ENCODE measurements around the gene PMM2.
A peak's percentile ranks its signal among the peaks of the same experiment; 100 is the strongest.
"Not testable (repeated sequence)": the region's sequence is repeated elsewhere in the genome, so short reads cannot be mapped to it uniquely, and the experiment has no call there.

The PMM2 gene

DNA sequence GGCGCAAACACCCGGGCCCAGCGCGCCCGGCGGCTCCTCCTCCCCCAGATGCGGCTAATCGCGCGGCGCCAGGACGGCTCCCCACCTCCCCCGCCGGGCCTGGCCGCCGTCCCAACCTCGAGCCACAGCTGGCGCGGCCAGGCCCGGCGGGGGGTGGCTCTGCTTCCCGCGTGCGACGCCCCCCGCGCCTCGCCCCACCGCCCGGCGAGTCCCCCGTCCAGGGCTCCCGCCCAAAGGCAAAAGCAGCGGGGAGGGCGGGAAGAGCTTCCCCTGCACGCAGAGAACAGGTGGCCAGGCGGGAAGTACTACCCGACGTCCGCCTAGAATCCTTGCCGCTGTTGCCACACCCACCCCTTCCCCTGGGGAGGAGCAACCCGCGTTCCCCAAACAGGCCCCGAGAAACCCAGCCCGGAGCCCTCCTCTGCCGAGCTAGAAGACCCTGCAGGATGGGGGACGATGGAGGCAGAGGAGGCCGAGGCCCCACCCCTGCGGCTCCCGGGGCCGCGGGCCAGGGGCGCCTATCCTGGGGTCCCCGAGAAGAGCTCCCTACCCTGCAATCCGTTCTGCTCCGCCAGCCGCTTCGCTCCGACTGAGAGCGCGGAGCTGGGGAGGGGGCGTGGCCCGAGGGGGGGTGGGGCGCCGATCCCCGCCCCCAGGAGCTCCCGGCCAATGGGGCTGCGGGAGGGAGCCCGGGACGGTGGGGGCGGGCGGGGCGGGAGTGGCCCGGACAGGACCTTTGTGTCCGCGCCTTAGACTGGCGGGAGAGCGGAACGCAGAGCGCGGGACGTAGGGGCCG, 71.0 kb downstream of the PMM2 start, which contains the start of gene CARHSP1:
CARHSP1 (minus strand) TSS at position 591 of the 796 bp plus-strand sequence. CDS start 9,678 bp downstream, outside the sequence.
- DNase-seq = peak; percentile 91

DNA sequence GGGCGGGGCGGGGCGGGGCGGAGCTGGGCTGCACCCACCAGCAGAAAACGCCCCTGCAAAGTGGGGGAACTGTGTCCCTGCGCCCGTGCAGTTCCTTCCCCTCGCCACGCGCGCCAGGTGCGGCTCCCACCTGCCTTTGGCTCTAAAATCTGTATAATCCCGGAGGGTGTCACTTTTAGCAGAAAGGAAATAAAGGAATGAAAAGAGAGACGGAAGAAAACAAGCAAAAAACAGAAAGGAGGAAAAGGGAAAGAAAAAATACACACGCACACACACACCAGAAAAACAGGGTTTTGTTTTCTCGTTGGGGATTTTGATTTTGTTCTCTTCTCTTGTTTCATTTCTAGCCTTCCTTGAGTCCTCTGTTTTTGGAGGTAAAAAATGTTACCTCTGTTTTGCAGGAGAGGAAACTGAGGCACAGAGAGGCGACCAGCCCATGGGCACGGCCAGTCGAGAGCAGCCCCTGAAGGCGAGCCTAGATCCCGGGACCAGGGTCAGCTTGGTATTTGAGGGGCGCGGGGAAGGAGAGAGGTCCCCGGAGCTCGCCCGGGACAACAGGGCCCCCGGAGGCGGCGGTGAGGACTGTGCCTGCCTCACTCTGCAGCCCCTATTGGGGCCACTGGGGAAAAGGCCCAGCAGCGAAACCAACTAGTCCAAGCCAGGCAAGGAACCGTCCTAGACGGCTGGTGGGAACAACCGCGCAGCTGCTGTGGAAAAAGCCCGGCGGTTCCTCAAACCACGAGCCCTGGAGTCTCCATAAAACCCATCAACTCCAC, 71.8 kb downstream of the PMM2 start:
- no peak for DNase-seq

DNA sequence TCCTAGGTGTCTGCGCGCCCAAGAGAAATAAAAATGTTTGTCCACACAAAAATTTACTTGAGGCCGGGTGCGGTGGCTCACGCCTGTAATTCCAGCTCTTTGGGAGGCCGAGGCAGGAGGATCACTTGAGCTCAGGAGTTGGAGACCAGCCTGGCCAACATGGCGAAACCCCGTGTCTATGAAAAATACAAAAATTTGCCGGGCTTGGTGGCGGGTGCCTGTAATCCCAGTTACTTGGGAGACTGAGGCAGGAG, 72.3 kb downstream of the PMM2 start:
- not testable (repeated sequence) for DNase-seq

DNA sequence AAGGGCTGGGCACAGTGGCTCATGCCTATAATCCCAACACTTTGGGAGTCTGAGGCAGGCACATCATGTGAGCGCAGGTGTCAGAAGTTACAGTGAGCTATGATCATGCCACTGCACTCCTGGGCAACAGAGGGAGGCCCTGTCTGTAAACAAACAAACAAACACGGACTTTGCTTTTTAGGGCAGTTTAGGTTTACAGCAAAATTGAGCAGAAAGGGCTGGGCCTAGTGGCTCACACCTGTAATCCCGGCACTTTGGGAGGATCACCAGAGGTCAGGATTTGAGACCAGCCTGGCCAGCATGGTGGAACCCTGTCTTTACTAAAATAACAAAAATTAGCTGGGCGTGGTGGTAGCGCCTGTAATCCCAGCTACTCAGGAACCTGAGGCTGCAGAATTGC, 74.4 kb downstream of the PMM2 start:
- DNase-seq = no peak

DNA sequence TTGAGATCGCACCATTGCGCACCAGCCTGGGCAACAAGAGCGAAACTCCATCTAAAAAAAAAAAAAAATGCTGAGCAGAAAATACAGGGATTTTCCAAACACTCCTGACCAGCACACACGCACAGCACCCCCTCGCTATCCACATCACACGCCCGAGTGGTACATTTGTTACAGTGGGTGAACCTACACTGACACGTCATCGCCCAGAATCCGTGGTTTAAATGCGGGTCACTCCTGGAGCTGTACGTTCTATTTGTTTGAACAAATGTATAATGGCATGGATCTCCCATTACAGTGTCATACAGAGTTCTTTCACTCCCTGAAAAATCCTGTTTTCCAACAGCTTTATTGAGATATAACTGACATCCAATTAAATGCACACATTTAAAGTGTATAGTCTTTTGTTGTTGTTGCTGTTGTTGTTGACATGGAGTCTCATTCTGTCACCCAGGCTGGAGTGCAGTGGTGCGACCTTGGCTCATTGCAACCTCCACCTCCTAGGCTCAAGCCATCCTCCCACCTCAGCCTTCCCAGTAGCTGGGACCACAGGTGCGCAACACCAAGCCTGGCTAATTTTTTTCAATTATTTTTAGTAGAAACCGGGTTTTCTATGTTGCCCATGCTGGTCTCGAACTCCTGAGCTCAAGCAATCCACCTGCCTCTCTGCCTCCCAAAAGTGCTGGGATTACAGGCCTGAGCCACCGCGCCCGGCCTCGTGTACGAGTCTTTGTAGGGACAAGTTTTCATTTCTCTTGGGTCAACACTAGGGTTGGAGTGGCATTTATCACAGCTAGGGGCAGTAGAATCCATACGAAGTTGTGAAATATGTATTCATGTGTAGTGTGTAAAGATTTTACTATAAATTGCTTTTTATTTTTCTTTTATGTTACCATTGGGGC, 75.6 kb downstream of the PMM2 start:
- DNase-seq = no peak

DNA sequence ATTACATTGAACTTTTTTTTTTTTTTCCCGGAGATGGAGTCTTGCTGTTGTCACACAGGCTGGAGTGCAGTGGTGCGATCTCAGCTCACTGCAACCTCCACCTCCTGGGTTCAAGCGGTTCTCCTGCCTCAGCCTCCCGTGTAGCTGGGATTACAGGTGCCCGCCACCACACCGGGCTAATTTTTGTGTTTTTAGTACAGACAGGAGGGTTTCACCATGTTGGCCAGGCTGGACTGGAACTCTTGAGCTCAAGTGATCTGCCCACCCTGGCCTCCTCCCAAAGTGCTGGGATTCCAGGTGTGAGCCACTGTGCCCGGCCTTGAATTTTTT, 76.2 kb downstream of the PMM2 start:
- not testable (repeated sequence) for DNase-seq

DNA sequence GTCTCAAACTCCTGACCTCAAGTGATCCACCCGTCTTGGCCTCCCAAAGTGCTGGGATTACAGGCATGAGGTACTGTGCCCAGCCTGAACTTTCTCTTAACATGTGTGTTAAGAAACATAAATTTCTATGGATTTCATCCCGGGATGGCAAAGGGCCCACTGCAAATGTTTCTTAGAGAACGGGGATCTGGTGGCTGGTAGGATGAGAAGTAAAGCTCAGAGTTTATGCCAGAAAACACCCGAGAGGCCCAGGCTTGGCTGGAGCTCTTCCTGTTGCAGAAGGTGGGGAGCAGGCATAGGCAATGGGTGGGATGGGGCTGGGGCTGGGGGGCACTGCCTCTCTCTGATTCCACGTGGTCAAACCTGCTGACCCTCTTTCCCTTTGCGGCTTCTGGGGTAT, 76.7 kb downstream of the PMM2 start:
- peak; percentile 67 for DNase-seq

DNA sequence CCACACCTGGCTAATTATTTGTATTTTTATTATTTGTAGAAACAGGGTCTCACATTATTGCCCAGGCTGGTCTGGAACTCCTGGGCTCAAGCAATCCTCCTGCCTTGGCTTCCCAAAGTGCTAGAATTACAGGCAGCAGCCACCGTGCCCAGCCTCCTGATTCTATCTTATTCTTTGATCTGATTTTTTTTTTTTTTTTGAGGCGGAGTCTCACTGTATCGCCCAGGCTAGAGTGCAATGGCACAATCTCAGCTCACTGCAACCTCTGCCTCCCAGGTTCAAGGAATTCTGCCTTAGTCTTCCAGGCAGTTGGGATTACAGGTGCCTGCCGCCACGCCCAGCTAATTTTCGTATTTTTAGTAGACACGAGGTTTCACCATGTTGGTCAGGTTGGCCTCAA, 77.7 kb downstream of the PMM2 start:
- not testable (repeated sequence) for DNase-seq

DNA sequence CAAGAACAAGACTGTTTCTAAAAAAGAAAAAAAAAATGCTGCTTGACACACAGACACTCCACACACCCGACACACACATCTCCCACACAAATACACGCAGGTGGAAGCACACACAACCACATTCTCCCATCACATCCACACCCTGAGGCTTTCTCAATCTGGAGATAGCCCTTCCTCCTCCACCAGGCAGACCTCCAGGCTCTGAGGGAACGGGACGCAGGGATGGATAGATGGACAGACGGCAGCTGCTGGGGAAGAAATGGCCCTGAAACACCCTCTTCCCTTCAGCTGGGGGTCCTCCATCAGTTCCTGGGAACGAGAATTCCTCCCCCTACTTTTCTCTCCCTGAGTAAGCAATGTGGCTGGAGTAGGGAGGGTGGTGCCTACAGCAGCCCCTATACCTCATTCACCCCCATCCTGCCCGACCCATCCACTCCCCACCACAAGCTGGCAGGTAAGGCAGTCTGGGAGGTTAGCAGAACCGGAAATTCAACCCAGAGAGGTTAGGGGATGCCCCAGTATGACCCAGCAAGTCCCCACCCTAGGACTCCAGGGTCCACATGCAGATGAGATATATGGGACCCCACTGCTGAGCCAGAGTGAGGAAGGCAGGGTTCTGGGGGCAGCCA, 80.4 kb downstream of the PMM2 start:
- DNase-seq = no peak

DNA sequence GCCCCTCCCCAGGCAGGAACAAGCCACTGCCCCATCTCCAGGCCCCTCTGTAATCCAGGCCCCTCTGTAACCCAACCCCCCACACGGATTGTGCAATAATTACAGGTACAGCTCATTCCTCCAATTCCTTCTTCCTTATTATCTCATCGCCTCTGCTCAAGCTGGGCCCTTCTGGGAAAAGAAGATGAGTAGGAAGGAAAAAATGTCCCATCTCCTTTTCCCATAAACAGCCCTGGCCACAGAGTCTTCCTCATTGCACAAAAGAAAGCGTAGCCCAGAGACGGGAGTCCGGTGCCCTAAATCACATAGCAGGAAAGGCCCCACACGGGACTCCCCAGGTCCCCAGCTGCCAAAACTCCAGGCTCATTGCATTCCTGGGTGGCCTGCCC, 80.9 kb downstream of the PMM2 start:
- DNase-seq = peak; percentile 89

DNA sequence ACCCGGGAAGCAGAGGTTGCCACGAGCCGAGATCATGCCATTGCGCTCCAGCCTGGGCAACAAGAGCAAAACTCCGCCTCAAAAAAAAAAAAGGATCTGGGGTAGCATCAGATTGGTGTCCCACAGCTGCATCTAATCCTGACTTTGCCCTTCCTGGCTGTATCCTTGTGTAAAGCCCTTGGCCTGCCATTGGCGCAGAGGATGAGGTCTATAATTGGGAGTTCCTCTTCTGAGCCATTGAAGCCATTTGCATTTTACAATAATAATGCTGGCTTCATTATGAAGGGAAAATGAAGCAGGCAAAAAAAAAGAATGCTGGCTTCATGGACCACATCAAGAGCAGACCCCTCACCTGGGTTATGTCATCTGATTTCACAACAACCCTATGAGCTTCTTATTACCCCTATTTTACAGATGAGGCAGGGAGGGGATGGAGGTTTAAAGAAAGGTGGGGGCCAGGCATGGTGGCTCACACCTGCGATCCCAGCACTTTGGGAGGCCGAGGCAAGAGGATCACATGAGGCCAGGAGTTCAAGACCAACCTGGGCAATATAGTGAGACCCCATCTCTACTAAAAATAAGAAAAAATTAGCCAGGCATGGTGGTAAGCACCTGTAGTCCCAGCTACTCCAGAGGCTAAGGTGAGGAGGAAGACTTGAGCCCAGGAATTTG, 83.3 kb downstream of the PMM2 start:
- no peak for DNase-seq

DNA sequence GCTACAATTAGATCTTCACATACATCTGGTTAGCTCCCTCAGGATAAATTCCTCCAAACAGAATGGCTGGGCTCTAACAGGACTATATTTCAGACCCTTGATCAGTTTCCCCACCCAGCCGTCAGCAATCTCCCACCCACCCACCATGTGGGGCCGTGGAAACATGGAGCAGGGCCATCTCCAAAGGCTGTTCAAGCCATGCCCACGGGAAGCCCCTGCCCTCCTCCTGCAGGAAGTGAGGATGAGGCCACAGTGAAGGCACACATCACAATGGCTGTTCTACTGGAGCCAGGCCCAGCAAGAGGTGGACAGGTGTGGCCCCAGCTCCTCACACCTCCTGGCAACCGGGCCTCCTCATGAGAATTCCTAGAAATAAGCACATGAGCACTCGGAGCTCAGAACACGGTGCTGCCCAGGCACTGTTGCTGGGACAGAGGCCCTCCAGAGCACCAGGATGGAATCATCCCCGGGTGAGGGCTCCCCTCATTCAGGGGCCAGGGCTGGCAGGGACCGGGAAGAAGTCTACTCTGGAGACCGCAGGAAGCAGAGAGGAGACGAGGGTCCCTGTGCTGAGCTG, 84.5 kb downstream of the PMM2 start, which contains the start of gene LITAFD:
LITAFD (plus strand) TSS at position 311 of the 577 bp plus-strand sequence. CDS start 2,005 bp downstream, outside the sequence.
- no peak for DNase-seq

DNA sequence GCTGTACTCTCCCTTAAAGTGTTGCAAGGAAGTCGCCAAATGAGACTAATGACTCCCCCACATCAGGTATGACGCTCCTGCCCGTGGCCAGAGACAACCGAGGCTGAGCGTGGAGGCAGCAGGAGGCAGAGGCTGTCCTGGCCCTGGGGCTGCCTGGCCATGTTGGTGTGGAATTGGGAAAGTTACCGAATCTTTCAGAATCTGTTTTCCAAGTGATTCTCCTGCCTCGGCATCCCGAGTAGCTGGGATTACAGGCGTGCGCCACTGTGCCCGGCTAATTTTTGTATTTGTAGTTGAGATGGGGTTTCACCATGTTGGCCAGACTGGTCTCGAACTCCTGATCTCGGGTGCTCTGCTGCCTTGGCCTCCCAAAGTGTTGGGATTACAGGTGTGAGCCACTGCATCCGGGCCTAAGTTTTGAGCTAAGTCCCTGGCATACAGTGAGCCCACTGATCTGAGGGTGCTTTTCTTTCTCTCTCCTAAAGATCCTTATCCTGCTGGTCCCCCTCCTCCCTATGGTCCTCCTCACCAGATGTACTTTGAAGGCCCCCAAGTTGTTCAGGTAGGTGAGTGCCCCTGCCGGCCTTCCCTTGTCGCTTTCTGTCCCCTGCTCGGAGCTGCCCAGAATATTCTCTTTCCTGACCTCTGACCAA, 85.2 kb downstream of the PMM2 start:
- no peak for DNase-seq

DNA sequence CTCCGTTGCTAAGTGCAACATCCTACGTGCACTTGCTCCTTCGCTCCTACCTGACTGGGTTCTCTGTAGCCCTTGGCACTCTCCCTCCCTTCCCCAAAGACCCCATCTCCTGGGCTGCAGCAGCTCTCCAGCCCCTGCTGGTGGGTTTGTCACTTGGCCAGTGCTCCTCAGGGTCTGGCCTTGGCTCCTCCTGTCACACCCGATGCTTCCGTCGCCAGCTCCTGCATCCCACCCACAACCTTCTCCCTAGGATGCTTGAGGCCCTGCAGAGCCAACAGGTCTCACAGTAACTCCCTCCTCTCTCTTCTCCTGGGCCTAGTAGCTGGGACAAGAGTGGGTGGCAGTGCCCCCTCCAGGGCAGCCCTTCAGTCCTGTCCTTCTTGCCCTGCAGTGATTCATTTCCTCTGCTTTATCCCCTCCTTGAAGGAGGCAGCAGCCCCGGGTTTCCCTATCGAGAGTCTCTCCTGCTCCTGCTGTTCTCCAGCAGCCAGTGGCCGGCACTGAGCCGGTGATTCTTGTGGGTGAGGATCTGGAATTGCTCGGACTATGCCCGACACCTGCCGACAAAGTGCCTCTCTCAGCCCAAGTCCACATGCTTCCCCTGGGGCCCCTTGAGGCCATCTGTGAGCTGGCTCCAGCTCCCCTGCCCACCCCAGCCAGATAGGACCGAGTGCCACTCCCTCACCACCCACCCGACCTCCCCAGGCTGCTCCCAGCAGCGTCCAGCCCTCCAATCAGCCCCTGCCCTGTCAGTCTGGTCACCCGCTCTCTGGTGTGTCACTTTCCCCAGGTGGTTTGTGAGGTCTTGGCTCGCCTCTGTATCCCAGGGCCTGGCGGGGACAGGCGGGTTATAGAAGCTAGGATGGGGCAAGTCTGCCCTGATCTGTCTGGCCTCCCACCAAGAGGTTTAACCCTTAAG, 88.3 kb downstream of the PMM2 start:
- no peak for DNase-seq

DNA sequence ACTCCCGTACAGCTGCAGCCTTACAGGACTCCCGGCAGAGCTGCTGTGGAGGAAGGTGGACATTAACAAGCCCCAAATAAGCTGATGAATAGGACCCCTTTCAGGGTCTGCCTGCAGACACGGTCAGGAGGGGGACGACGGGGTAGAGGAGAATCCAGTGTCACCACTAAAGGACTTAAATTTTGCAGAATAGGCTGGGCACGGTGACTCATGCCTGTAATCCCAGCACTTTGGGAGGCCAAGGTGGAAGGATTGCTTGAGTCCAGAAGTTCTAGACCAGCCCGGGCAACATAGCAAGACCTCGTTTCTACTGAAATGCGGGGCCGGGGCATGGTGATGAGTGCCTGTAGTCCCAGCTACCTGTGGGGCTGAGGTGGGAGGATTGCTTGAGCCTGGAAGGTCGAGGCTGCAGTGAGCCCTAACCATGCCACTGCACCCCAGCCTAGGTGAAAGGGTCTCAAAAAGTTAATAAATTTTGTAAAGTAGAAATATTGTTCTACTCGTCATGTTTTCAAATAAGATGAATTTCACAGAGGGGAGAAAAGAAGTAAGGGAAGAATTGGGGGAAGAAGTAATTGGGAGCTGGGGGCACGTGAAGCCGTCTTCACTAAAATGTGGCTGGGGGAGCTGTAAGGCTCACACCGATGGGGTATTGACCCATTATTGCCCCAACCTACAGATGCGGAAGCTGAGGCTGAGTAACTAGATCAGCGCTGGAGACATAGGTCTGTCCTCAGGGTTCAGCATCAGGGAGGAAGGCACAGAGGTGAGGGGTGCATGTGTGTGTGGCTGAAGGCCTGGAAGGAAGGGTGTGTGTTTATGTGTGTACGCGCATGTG, 89.2 kb downstream of the PMM2 start:
- DNase-seq = no peak

DNA sequence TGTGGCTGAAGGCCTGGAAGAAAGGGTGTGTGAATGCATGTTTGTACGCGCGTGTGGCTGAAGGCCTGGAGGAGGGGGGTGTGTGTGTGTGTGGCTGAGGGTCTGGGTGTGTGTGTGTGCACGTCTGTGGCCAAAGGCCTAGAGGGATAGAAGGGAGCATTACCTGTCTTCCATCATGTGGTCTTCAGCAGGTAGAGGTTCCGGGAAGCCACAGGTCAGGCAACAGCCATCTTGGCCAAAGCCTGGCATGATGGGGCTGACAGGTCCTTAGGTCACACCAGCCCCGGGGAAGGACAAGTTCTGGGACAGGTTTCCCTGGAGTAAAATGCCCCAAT, 89.8 kb downstream of the PMM2 start:
- no peak for DNase-seq

DNA sequence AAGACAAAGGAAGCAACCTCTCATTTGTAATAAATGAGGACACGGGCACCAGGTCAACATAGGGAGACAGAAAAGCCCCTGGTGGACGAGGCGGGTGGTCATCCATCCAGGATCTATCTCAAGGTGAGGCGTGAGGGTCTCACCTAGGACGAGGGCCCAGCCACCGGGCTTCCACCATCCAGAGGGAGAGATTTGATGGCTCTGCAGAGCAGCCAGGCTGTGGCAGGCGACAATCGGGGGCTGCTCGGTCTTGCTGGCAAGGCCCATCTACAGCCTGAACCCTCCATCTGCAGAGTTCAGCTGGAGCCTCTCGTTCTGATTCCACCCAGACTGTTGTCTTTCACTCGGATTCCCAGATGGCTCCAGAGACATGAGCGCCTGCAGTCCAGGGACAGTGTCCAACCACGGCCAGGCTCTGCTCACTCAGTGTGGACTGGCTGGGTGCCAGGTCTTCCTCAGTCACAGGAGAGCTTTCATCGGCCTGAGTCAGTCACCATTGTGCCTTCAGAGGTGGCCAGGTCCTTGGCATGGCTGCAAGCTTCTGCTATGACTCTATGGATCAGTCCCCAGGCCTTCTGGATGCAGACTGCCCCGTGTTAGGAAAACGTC, 90.4 kb downstream of the PMM2 start:
- peak; percentile 40 for DNase-seq

All from fibroblast of skin of abdomen (primary cell).